Natural killer cell (primary cell): ENCODE results near the gene CCDC13. TPM values are rescaled to one million over a fixed set of nuclear protein-coding genes. Genes with fewer than 3 reads are reported as not detected.

ENCODE experiments used
- ATAC-seq, 3 donors: fragments of 150-1000 bp in 2 of 3; fragments of 200-7000 bp in 1 of 3; cut with Tn5 transposase; 1 replicate in 1 of 3; 2 replicates in 2 of 3; pipeline ENCODE4 v1.10.0; 2021; ENCODE audit warnings: mild to moderate bottlenecking in 2 of 3, moderate library complexity in 2 of 3
- DNase-seq, 2 donors: peaks; one replicate each; pipeline versions ENCODE4 v3.0.0 to v3.0.0-alpha.2; 2013 to 2021; ENCODE audit warnings: mixed read lengths in 1 of 2
- H3K27ac ChIP-seq: one replicate; pipeline ENCODE4 v1.5.1; 2013; ENCODE audit warnings: mild to moderate bottlenecking, low read length
- H3K27me3 ChIP-seq: one replicate; pipeline ENCODE4 v1.6.1; 2013; ENCODE audit warnings: low read length; ENCODE audit not compliant: control insufficient read depth, insufficient read depth
- H3K36me3 ChIP-seq: one replicate; pipeline ENCODE4 v1.6.1; 2013; ENCODE audit warnings: low read length; ENCODE audit not compliant: control insufficient read depth, insufficient read depth
- H3K4me1 ChIP-seq: one replicate; pipeline ENCODE4 v1.6.1; 2013; ENCODE audit warnings: low read length; ENCODE audit not compliant: control insufficient read depth, insufficient read depth
- H3K4me3 ChIP-seq: one replicate; pipeline ENCODE4 v1.5.1; 2013; ENCODE audit warnings: low read length
- H3K9me3 ChIP-seq: one replicate; pipeline ENCODE4 v1.6.1; 2013; ENCODE audit warnings: low read length; ENCODE audit not compliant: control insufficient read depth, insufficient read depth
- H3K27ac Mint-ChIP-seq, 2 donors: one replicate each; pipeline ENCODE4 v1.8.0; 2022; ENCODE audit warnings: mild to moderate bottlenecking in 2 of 2, mixed read lengths in 2 of 2, moderate library complexity in 1 of 2
- H3K27me3 Mint-ChIP-seq, 2 donors: one replicate each; pipeline ENCODE4 v1.8.0; 2022; ENCODE audit warnings: low read depth in 2 of 2, mixed read lengths in 2 of 2
- H3K36me3 Mint-ChIP-seq: one replicate; pipeline ENCODE4 v1.8.0; 2022; ENCODE audit warnings: mixed read lengths
- H3K4me1 Mint-ChIP-seq, 2 donors: one replicate each; pipeline ENCODE4 v1.8.0; 2022; ENCODE audit warnings: mixed read lengths in 2 of 2
- H3K4me3 Mint-ChIP-seq: one replicate; pipeline ENCODE4 v1.8.0; 2022; ENCODE audit warnings: mild to moderate bottlenecking, moderate library complexity, mixed read lengths
- H3K9me3 Mint-ChIP-seq, 2 donors: one replicate each; pipeline ENCODE4 v1.8.0; 2022; ENCODE audit warnings: mixed read lengths in 2 of 2
- CTCF ChIP-seq: fragments of 200-600 bp; IDR thresholded peaks from one replicate; pipeline ENCODE4 v1.8.0; 2022; ENCODE audit warnings: antibody characterized with exemption
- WGBS: methylation state at CpG from one replicate; pipeline ENCODE4 v1.1.7; 2013; ENCODE audit warnings: missing lambda C conversion rate; ENCODE audit not compliant: insufficient coverage; 5-methylcytosine and 5-hydroxymethylcytosine counted together
- intact Hi-C: fragments of 100-400 bp; cut with micrococcal nuclease; formaldehyde crosslinking; loops from one replicate; pipeline ENCODE4 v1.14.2; 2022
- total RNA-seq, 4 donors: library from RNA; stranded (reverse); fragments of 120-200 nt in 1 of 4; gene quantifications; one replicate each; pipeline versions ENCODE4 v1.2.3 to v1.2.4, GENCODE V29; 2013 to 2022

Gene CCDC13
- total RNA-seq, 3 donors from 2014 or later (not counting 1 experiment from before 2014, with no cell fraction given): 0.35 to 0.88 (median 0.47) TPM

GRCh38 chr3:42742688-42743087, 30.4 kb downstream of the CCDC13 start:
- no peak for ATAC-seq
- H3K4me3 ChIP-seq: no peak overlapping the region
- no peak overlapping the region for H3K27ac Mint-ChIP-seq
- H3K9me3 Mint-ChIP-seq: no peaks in the 10 kb centered on the region
- peaks cover 0 to 7% of the 10 kb centered on the region in 2 donors for H3K27me3 Mint-ChIP-seq
- H3K27ac ChIP-seq: no peak overlapping the region
- intact Hi-C loops: no loop called here
- H3K9me3 ChIP-seq: no peaks in the 10 kb centered on the region
- no peak for DNase-seq
- H3K36me3 Mint-ChIP-seq: no peaks in the 10 kb centered on the region
- H3K4me1 Mint-ChIP-seq: no peaks in the 10 kb centered on the region
- H3K4me3 Mint-ChIP-seq: no peak overlapping the region
- peaks cover 2% of the 10 kb centered on the region for H3K4me1 ChIP-seq
- no peaks in the 10 kb centered on the region for H3K36me3 ChIP-seq
- no peaks in the 10 kb centered on the region for H3K27me3 ChIP-seq
- 95% methylated on average over 9 of the region's 9 CpGs for WGBS
- TF ChIP-seq CTCF: no peak

GRCh38 chr3:42742259-42742658, 30.8 kb downstream of the CCDC13 start:
- no peak for ATAC-seq
- H3K27me3 Mint-ChIP-seq: peaks cover 0 to 7% of the 10 kb centered on the region in 2 donors

GRCh38 chr3:42741796-42742195, 31.3 kb downstream of the CCDC13 start:
- H3K4me3 ChIP-seq: no peak overlapping the region
- Mint-ChIP-seq H3K4me3 (no peak overlapping the region), H3K27me3 (peaks cover 0 to 7% of the 10 kb centered on the region in 2 donors), H3K36me3 (no peaks in the 10 kb centered on the region), H3K9me3 (no peaks in the 10 kb centered on the region), H3K4me1 (no peaks in the 10 kb centered on the region), H3K27ac (no peak overlapping the region)
- WGBS: 90% methylated on average over 3 of the region's 3 CpGs
- intact Hi-C loops: no loop called here
- ATAC-seq (no peak), DNase-seq (no peak)
- no peaks in the 10 kb centered on the region for H3K27me3 ChIP-seq
- H3K36me3 ChIP-seq: no peaks in the 10 kb centered on the region
- H3K4me1 ChIP-seq: no peaks in the 10 kb centered on the region
- H3K27ac ChIP-seq: no peak overlapping the region
- no peak for TF ChIP-seq CTCF
- no peaks in the 10 kb centered on the region for H3K9me3 ChIP-seq

More at GRCh38 chr3:42742259-42742658, 30.8 kb downstream of the CCDC13 start:
- Histone ChIP-seq H3K9me3 (no peaks in the 10 kb centered on the region), H3K4me1 (no peaks in the 10 kb centered on the region), H3K36me3 (no peaks in the 10 kb centered on the region), H3K27me3 (no peaks in the 10 kb centered on the region), H3K4me3 (no peak overlapping the region), H3K27ac (no peak overlapping the region)
- Mint-ChIP-seq H3K36me3 (no peaks in the 10 kb centered on the region), H3K4me1 (no peaks in the 10 kb centered on the region), H3K9me3 (no peaks in the 10 kb centered on the region), H3K27ac (no peak overlapping the region), H3K4me3 (no peak overlapping the region)
- intact Hi-C loops: no loop called here
- TF ChIP-seq CTCF: no peak
- WGBS: 80% methylated on average over 4 of the region's 4 CpGs
- no peak for DNase-seq

GRCh38 chr3:42739401-42740158, 33.5 kb downstream of the CCDC13 start:
- H3K27ac ChIP-seq: no peak overlapping the region
- no peak for ATAC-seq
- no peak overlapping the region for H3K4me3 ChIP-seq
- WGBS: 92% methylated on average over 11 of the region's 12 CpGs
- no peak overlapping the region for H3K27ac Mint-ChIP-seq
- no peak for TF ChIP-seq CTCF
- H3K4me3 Mint-ChIP-seq: no peak overlapping the region
- no peaks in the 10 kb centered on the region for H3K4me1 Mint-ChIP-seq
- DNase-seq: no peak
- intact Hi-C loops: no loop called here
- no peaks in the 10 kb centered on the region for H3K36me3 Mint-ChIP-seq
- H3K36me3 ChIP-seq: no peaks in the 10 kb centered on the region
- H3K4me1 ChIP-seq: no peaks in the 10 kb centered on the region
- no peaks in the 10 kb centered on the region for H3K9me3 Mint-ChIP-seq
- no peaks in the 10 kb centered on the region for H3K9me3 ChIP-seq
- no peaks in the 10 kb centered on the region for H3K27me3 ChIP-seq
- peaks cover 3 to 7% of the 10 kb centered on the region in 2 donors for H3K27me3 Mint-ChIP-seq
